MCF 10A (cell line): ENCODE data around the gene MAPRE3. TPM values are rescaled to one million over a fixed set of nuclear protein-coding genes. Genes with fewer than 3 reads are reported as not detected.

ENCODE experiments used
- BruUV-seq: library from RNA; stranded (reverse); fragments of 400-500 nt; replicated peaks from 2 replicates; lab custom pipeline; 2021; lab: Mats Ljungman, UMichigan
- CTCF ChIA-PET: fragments of 300-600 bp; sonication (Branson Sonifier 250); formaldehyde crosslinking; extraction: SDS; loops from one replicate; lab custom pipeline; 2021; ENCODE audit warnings: antibody characterized with exemption, inconsistent platforms; lab: Yijun Ruan, JAX
- POLR2A ChIA-PET: fragments of 300-600, 350-650 bp; sonication (Branson Sonifier 250); formaldehyde crosslinking; extraction: SDS; loops from one replicate; lab custom pipeline; 2020; ENCODE audit warnings: antibody characterized with exemption, inconsistent platforms; lab: Yijun Ruan, JAX
- DNase-seq: peaks from one replicate; pipeline ENCODE4 v3.0.0-alpha.2; 2018; ENCODE audit not compliant: unreplicated experiment
- H3K27ac Mint-ChIP-seq: one replicate; pipeline ENCODE4 v1.8.0; 2022; ENCODE audit warnings: mild to moderate bottlenecking, low read depth, mixed read lengths; ENCODE audit not compliant: unreplicated experiment
- H3K27me3 Mint-ChIP-seq: one replicate; pipeline ENCODE4 v1.8.0; 2022; ENCODE audit warnings: mixed read lengths; ENCODE audit not compliant: insufficient read depth, unreplicated experiment
- H3K36me3 Mint-ChIP-seq: one replicate; pipeline ENCODE4 v1.8.0; 2022; ENCODE audit warnings: mild to moderate bottlenecking, moderate library complexity, mixed read lengths; ENCODE audit not compliant: insufficient read depth, unreplicated experiment
- H3K4me1 Mint-ChIP-seq: one replicate; pipeline ENCODE4 v1.8.0; 2022; ENCODE audit warnings: mixed read lengths; ENCODE audit not compliant: insufficient read depth, unreplicated experiment
- H3K4me3 Mint-ChIP-seq: one replicate; pipeline ENCODE4 v1.8.0; 2022; ENCODE audit warnings: mild to moderate bottlenecking, moderate library complexity, mixed read lengths; ENCODE audit not compliant: unreplicated experiment
- H3K9me3 Mint-ChIP-seq: one replicate; pipeline ENCODE4 v1.8.0; 2022; ENCODE audit warnings: mixed read lengths; ENCODE audit not compliant: unreplicated experiment
- CTCF ChIP-seq: fragments of 200-600 bp; IDR thresholded peaks from one replicate; pipeline ENCODE4 v1.8.0; 2022; ENCODE audit warnings: antibody characterized with exemption, mild to moderate bottlenecking; ENCODE audit not compliant: unreplicated experiment
- intact Hi-C: fragments of 100-400 bp; cut with micrococcal nuclease; formaldehyde crosslinking; loops from 2 replicates; pipeline ENCODE4 v1.14.1; 2022
- total RNA-seq: library from RNA; stranded (reverse); gene quantifications from 2 replicates; pipeline ENCODE4 v1.2.3, GENCODE V29; 2022

Gene MAPRE3
- total RNA-seq, 1 experiment from 2014 or later = 18.0 TPM

- POLR2A ChIA-PET = no interaction called here
- DNase-seq = no peak
- Mint-ChIP-seq H3K36me3 (no peaks in the 10 kb centered on the region), H3K4me1 (no peaks in the 10 kb centered on the region), H3K27me3 (peaks cover 68% of the 10 kb centered on the region), H3K27ac (no peak overlapping the region), H3K4me3 (no peak overlapping the region), H3K9me3 (no peaks in the 10 kb centered on the region)
- TF ChIP-seq CTCF = no peak
- BruUV-seq = no TSS peak
- CTCF ChIA-PET = interaction anchor here (0.6 to 1.9 kb wide), 2 partner anchors 10 to 240 kb away, joined by 3 to 7 read pairs; no protein-coding TSS in a partner anchor
- intact Hi-C loops = no loop called here
Observed at GRCh38 chr2:26951236-26951635, 19.2 kb upstream of the MAPRE3 start.

DNA sequence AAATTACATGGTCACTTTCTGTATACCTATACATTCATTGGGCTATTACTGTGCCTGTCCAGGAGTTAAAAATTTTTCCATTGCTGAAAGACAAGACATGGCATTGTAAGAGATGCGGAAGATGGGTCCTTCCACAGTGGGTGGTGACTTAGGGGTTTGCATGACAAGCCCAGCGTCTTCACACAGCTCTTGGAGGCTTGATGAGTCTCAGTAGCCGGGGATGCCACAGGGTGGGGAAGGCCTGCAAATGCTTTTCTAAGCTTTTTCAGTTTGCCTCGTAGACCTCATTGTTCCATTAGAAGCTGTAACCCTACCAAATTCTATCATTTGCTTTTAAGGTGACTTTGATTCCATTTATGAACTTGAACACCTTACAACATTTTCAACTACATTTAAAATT, 18.1 kb upstream of the MAPRE3 start:
- Mint-ChIP-seq H3K4me3 (no peak overlapping the region), H3K36me3 (no peaks in the 10 kb centered on the region), H3K4me1 (no peaks in the 10 kb centered on the region), H3K9me3 (no peaks in the 10 kb centered on the region), H3K27ac (no peak overlapping the region), H3K27me3 (peaks cover 74% of the 10 kb centered on the region)
- CTCF ChIA-PET = interaction anchor here (0.6 to 1.9 kb wide), 3 partner anchors 9 to 10 kb away, joined by 5 to 9 read pairs (median 7); no protein-coding TSS in a partner anchor
- DNase-seq = no peak
- TF ChIP-seq CTCF = no peak
- POLR2A ChIA-PET = interaction anchor here (0.7 kb wide), 1 partner anchor 45 kb away, joined by 3 read pairs; no protein-coding TSS in a partner anchor
- BruUV-seq = no TSS peak
- intact Hi-C loops = no loop called here

GRCh38 chr2:26954135-26954534, 16.3 kb upstream of the MAPRE3 start:
- BruUV-seq = no TSS peak
- TF ChIP-seq CTCF = no peak
- no peaks in the 10 kb centered on the region for H3K4me1 Mint-ChIP-seq
- ChIA-PET CTCF (interaction anchor here (0.6 to 2.7 kb wide), 6 partner anchors 12 to 151 kb away, joined by 3 to 14 read pairs (median 6); no protein-coding TSS in a partner anchor), POLR2A (interaction anchor here (0.7 kb wide), 1 partner anchor 119 kb away, joined by 4 read pairs; no protein-coding TSS in a partner anchor)
- H3K27me3 Mint-ChIP-seq = peaks cover 85% of the 10 kb centered on the region
- no peak overlapping the region for H3K4me3 Mint-ChIP-seq
- H3K9me3 Mint-ChIP-seq = no peaks in the 10 kb centered on the region
- intact Hi-C loops = no loop called here
- no peak overlapping the region for H3K27ac Mint-ChIP-seq
- no peak for DNase-seq
- no peaks in the 10 kb centered on the region for H3K36me3 Mint-ChIP-seq

DNA sequence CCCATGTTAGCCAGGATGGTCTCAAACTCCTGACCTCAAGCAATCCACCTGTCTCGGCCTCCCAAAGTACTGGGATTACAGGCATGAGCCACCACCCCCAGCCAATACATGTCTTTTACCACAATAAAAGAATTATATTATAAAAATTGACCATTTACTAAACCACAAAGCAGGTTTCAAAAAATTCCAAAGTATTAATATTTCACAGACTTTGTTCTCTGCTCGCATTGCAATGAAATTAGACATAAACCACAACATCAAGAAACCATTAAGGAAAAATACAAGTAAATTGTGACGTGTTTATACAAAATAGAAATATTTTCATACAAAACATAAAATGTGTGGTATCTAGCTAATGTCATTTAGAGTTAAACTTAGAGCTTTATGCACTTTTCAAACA, 13.4 kb upstream of the MAPRE3 start:
- no peak for TF ChIP-seq CTCF
- no peaks in the 10 kb centered on the region for H3K4me1 Mint-ChIP-seq
- peaks cover 85% of the 10 kb centered on the region for H3K27me3 Mint-ChIP-seq
- H3K27ac Mint-ChIP-seq = no peak overlapping the region
- H3K4me3 Mint-ChIP-seq = no peak overlapping the region
- no peak for DNase-seq
- no TSS peak for BruUV-seq
- intact Hi-C loops = no loop called here
- no peaks in the 10 kb centered on the region for H3K36me3 Mint-ChIP-seq
- H3K9me3 Mint-ChIP-seq = no peaks in the 10 kb centered on the region
- CTCF ChIA-PET = interaction anchor here (0.6 to 13.2 kb wide), 6 partner anchors 16 to 111 kb away, joined by 3 to 371 read pairs (median 4); no protein-coding TSS in a partner anchor
- POLR2A ChIA-PET = no interaction called here
